CD4-positive, CD25-positive, alpha-beta regulatory T cell (primary cell): Measurements from ENCODE around the gene PIWIL4. TPM values are rescaled to one million over a fixed set of nuclear protein-coding genes. Genes with fewer than 3 reads are reported as not detected.

Experiments used
- ATAC-seq, 2 donors: fragments of 150-1000 bp; cut with Tn5 transposase; one replicate each; pipeline ENCODE4 v1.10.0; 2021; ENCODE audit warnings: low read depth in 2 of 2, moderate number of reproducible peaks in 2 of 2, moderate library complexity in 1 of 2
- DNase-seq, 3 donors: peaks; one replicate each; pipeline versions ENCODE4 v3.0.0 to v3.0.0-alpha.2; 2012 to 2022; ENCODE audit warnings: mixed read lengths in 1 of 3
- H3K27ac ChIP-seq: one replicate; pipeline ENCODE4 v1.7.0; 2013; ENCODE audit warnings: mild to moderate bottlenecking, low read length; ENCODE audit not compliant: insufficient read depth, poor library complexity, severe bottlenecking
- H3K27me3 ChIP-seq: one replicate; pipeline ENCODE4 v1.7.0; 2013; ENCODE audit warnings: low read length; ENCODE audit not compliant: control insufficient read depth, insufficient read depth
- H3K36me3 ChIP-seq: one replicate; pipeline ENCODE4 v1.7.0; 2013; ENCODE audit warnings: mild to moderate bottlenecking, low read length, moderate library complexity; ENCODE audit not compliant: control insufficient read depth, insufficient read depth
- H3K4me1 ChIP-seq: 2 replicates; pipeline ENCODE4 v1.7.0; 2013; ENCODE audit warnings: mild to moderate bottlenecking, low read length; ENCODE audit not compliant: insufficient read depth, control insufficient read depth, poor library complexity, severe bottlenecking
- H3K4me3 ChIP-seq: one replicate; pipeline ENCODE4 v1.7.0; 2013; ENCODE audit warnings: low read depth, mild to moderate bottlenecking, low read length, moderate library complexity
- H3K9me3 ChIP-seq, 2 experiments: 1 replicate in 1 of 2; 2 replicates in 1 of 2; pipeline ENCODE4 v1.7.0; 2013; ENCODE audit warnings: low read length in 2 of 2, mild to moderate bottlenecking in 1 of 2, moderate library complexity in 1 of 2; ENCODE audit not compliant: control insufficient read depth in 2 of 2
- H3K27ac Mint-ChIP-seq, 3 donors: one replicate each; pipeline ENCODE4 v1.8.0; 2020 to 2022; ENCODE audit warnings: mild to moderate bottlenecking in 3 of 3, mixed read lengths in 3 of 3, moderate library complexity in 2 of 3
- H3K27me3 Mint-ChIP-seq: one replicate; pipeline ENCODE4 v1.8.0; 2022; ENCODE audit warnings: mild to moderate bottlenecking, mixed read lengths
- H3K36me3 Mint-ChIP-seq: one replicate; pipeline ENCODE4 v1.8.0; 2020; ENCODE audit warnings: mixed read lengths
- H3K4me1 Mint-ChIP-seq, 4 donors: one replicate each; pipeline ENCODE4 v1.8.0; 2020 to 2022; ENCODE audit warnings: mixed read lengths in 4 of 4, mild to moderate bottlenecking in 1 of 4
- H3K4me3 Mint-ChIP-seq, 4 donors: one replicate each; pipeline ENCODE4 v1.8.0; 2020 to 2022; ENCODE audit warnings: mild to moderate bottlenecking in 4 of 4, mixed read lengths in 4 of 4, moderate library complexity in 3 of 4
- H3K9me3 Mint-ChIP-seq, 7 donors: one replicate each; pipeline ENCODE4 v1.8.0; 2020 to 2022; ENCODE audit warnings: mixed read lengths in 7 of 7, mild to moderate bottlenecking in 3 of 7, moderate library complexity in 2 of 7
- polyA plus RNA-seq, 4 donors: library from polyadenylated mRNA; unstranded; fragments of 300-500 nt; fragmentation: Illumina TruSeq; gene quantifications; one replicate each; pipeline ENCODE4 v1.2.3, GENCODE V29; 2021
- total RNA-seq: library from RNA; stranded (reverse); gene quantifications from one replicate; pipeline ENCODE4 v1.2.3, GENCODE V29; 2022

The PIWIL4 gene
- total RNA-seq (1.3 TPM), polyA plus RNA-seq (1 to 10 TPM in 2 of 4 donors, under 1 TPM in 2; 0.18 to 1.3 (median 1.0) TPM)

DNA sequence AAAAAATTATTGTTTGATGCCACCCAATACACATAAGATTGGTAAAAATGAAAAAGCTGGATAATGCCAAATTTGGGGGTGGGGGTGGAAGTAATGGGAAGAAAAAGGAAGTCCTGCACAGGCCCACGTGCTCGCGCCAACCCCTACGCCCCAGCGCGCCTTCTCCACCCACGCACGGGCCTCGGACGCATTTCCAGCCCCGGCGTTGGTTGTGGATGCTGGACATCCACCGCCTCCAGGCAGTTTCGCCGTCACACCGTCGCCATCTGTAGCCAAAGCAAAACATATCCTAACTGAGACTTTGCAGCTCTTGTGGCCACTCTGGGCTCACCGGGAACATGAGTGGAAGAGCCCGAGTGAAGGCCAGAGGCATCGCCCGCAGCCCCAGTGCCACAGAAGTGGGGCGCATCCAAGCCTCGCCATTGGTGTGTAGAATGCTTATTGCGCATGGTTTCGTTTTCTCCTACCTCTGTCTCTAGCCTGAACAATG, at the start of gene PIWIL4:
PIWIL4 (plus strand) TSS at position 188 of the 490 bp plus-strand sequence; CDS start at position 339, 151 bp downstream.
- Mint-ChIP-seq H3K4me1 (peaks cover 0 to 2% (median 0%) of the 10 kb centered on the region in 4 donors), H3K27ac (no peak within 1 kb of the TSS), H3K4me3 (no peak within 1 kb of the TSS), H3K36me3 (no peaks in the 10 kb centered on the region), H3K27me3 (no peaks in the 10 kb centered on the region), H3K9me3 (peaks cover 0 to 1% (median 0%) of the 10 kb centered on the region in 7 donors)
- no peak for ATAC-seq
- no peak for DNase-seq
- no peaks in the 10 kb centered on the region for H3K4me1 ChIP-seq
- H3K27ac ChIP-seq, result no peak within 1 kb of the TSS
- H3K36me3 ChIP-seq, result no peaks in the 10 kb centered on the region
- no peaks in the 10 kb centered on the region for H3K27me3 ChIP-seq
- no peak within 1 kb of the TSS for H3K4me3 ChIP-seq
- no peaks in the 10 kb centered on the region for H3K9me3 ChIP-seq

- no peak overlapping the region for H3K27ac Mint-ChIP-seq
- DNase-seq (no peak), ATAC-seq (no peak)
- peaks cover 40% of the 10 kb centered on the region for H3K27me3 Mint-ChIP-seq
- H3K9me3 Mint-ChIP-seq, result peaks cover 0 to 2% (median 0%) of the 10 kb centered on the region in 7 donors
- Histone ChIP-seq H3K4me3 (no peak overlapping the region), H3K4me1 (no peaks in the 10 kb centered on the region), H3K36me3 (no peaks in the 10 kb centered on the region), H3K27me3 (peaks cover 8% of the 10 kb centered on the region), H3K27ac (no peak overlapping the region), H3K9me3 (no peaks in the 10 kb centered on the region)
- H3K4me1 Mint-ChIP-seq, result no peaks in the 10 kb centered on the region
- H3K36me3 Mint-ChIP-seq, result no peaks in the 10 kb centered on the region
- no peak overlapping the region for H3K4me3 Mint-ChIP-seq
Observed at GRCh38 chr11:94518300-94518699, 48.9 kb upstream of the PIWIL4 start.

DNA sequence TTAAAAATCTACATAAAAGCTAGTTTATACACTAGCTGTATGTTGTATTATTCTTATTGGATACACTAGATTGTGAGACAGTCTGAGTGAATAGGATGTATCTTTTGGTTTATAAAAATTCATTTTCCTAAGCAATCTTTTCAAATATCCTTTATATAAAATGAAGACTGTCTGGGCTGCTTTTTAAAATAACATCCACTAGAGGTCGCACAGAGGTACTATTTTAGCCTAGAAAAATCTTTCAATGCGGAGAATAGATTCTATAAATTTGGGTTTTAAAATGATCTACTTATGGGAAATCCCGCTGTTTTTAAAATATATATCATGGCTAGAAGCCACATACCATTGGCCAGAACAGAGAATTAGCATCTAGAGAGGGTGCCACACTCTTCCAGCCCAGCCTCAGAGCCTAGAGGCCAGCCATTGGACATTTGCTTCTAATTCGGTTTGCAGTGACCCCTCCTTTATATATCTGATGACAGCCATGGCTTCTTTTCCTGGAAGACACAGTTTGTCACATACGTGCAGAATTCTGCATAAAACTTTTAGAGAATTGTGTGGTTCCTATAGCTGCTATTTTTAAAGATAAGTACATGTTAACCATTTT, 47.6 kb upstream of the PIWIL4 start:
- Mint-ChIP-seq H3K27ac (no peak overlapping the region), H3K4me1 (no peaks in the 10 kb centered on the region), H3K27me3 (peaks cover 38% of the 10 kb centered on the region), H3K9me3 (no peaks in the 10 kb centered on the region), H3K36me3 (no peaks in the 10 kb centered on the region), H3K4me3 (no peak overlapping the region)
- peak in 2 of 3 donors; percentile 34 to 38 for DNase-seq
- no peak overlapping the region for H3K27ac ChIP-seq
- no peaks in the 10 kb centered on the region for H3K4me1 ChIP-seq
- peaks cover 8% of the 10 kb centered on the region for H3K27me3 ChIP-seq
- no peaks in the 10 kb centered on the region for H3K36me3 ChIP-seq
- no peaks in the 10 kb centered on the region for H3K9me3 ChIP-seq
- H3K4me3 ChIP-seq, result no peak overlapping the region
- no peak for ATAC-seq

GRCh38 chr11:94521684-94522083, 45.5 kb upstream of the PIWIL4 start:
- no peak overlapping the region for H3K27ac Mint-ChIP-seq
- H3K9me3 Mint-ChIP-seq, result no peaks in the 10 kb centered on the region
- H3K27ac ChIP-seq, result no peak overlapping the region
- no peak for ATAC-seq
- DNase-seq, result no peak
- H3K36me3 ChIP-seq, result no peaks in the 10 kb centered on the region
- no peaks in the 10 kb centered on the region for H3K9me3 ChIP-seq
- H3K4me3 Mint-ChIP-seq, result no peak overlapping the region
- no peaks in the 10 kb centered on the region for H3K4me1 Mint-ChIP-seq
- peaks cover 32% of the 10 kb centered on the region for H3K27me3 Mint-ChIP-seq
- H3K27me3 ChIP-seq, result peaks cover 8% of the 10 kb centered on the region
- no peaks in the 10 kb centered on the region for H3K4me1 ChIP-seq
- H3K4me3 ChIP-seq, result no peak overlapping the region
- no peaks in the 10 kb centered on the region for H3K36me3 Mint-ChIP-seq

DNA sequence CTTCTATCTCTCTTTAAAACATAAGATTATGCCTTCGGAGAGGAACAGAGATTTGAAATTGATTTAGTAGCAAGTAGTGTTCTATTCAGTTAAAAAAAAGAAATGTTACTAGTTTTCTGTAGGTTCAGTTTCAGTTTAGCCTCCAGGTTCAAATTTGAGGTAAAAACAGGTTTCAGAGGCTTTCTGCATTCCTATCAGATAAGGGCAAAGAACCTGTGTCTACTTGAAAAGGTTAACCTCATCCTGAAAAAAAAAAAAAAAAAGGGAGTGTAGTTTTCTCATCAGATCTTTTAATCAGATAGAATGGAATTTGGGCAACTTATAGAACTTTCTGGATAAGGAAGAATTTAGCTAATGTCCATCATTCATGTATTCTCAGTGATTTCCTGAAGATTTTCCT, 42.8 kb upstream of the PIWIL4 start:
- H3K4me3 Mint-ChIP-seq, result no peak overlapping the region
- H3K36me3 ChIP-seq, result no peaks in the 10 kb centered on the region
- H3K36me3 Mint-ChIP-seq, result no peaks in the 10 kb centered on the region
- DNase-seq (no peak), ATAC-seq (no peak)
- H3K27me3 ChIP-seq, result peaks cover 17% of the 10 kb centered on the region
- no peaks in the 10 kb centered on the region for H3K4me1 Mint-ChIP-seq
- H3K4me1 ChIP-seq, result no peaks in the 10 kb centered on the region
- H3K9me3 Mint-ChIP-seq, result no peaks in the 10 kb centered on the region
- no peaks in the 10 kb centered on the region for H3K9me3 ChIP-seq
- H3K27ac ChIP-seq, result no peak overlapping the region
- H3K4me3 ChIP-seq, result no peak overlapping the region
- H3K27ac Mint-ChIP-seq, result no peak overlapping the region
- H3K27me3 Mint-ChIP-seq, result peaks cover 44% of the 10 kb centered on the region

DNA sequence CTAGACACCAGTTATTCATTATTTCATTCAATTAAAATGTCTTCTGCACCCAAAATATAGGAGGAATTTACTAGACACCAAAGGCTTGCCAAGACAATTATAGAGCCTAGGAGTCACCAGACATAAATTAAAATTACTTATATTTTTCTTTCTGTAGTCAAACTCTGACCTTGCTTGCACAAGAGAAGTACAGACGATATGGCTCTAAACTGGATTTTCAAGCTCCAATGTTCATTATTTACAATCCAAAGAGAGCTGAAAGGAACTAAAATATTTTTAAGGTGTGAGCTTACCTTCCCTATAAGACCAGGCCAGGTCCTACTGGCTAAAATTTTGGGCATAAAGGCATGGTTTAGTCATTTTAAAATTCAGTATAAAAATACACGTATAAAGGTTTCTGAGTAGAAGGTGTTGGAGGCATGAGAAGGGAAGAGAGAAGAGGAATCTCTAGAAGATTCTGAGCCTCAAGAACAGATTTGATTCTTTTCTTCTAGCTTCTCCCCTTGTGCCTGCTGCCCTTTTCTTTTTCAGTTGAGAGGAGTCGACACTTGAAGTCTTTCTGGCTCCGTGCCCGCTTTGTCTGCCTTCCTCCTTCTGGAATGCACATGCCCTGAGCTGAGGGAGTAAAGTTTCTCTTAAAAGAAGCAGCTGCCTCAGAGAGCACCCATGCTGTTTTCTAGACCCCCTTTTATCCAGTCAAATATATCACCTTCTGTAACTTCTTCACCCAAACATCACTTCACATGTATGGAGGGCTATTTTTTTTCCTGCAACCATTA, 41.4 kb upstream of the PIWIL4 start:
- H3K4me1 Mint-ChIP-seq, result no peaks in the 10 kb centered on the region
- H3K36me3 ChIP-seq, result no peaks in the 10 kb centered on the region
- ATAC-seq, result no peak
- H3K27ac Mint-ChIP-seq, result no peak overlapping the region
- no peaks in the 10 kb centered on the region for H3K36me3 Mint-ChIP-seq
- no peak overlapping the region for H3K4me3 ChIP-seq
- no peaks in the 10 kb centered on the region for H3K4me1 ChIP-seq
- H3K27me3 ChIP-seq, result peaks cover 20% of the 10 kb centered on the region
- no peak overlapping the region for H3K27ac ChIP-seq
- H3K9me3 ChIP-seq, result no peaks in the 10 kb centered on the region
- no peak for DNase-seq
- H3K27me3 Mint-ChIP-seq, result peaks cover 50% of the 10 kb centered on the region
- H3K9me3 Mint-ChIP-seq, result no peaks in the 10 kb centered on the region
- H3K4me3 Mint-ChIP-seq, result no peak overlapping the region

- Mint-ChIP-seq H3K4me3 (no peak overlapping the region), H3K9me3 (no peaks in the 10 kb centered on the region), H3K27me3 (peaks cover 60% of the 10 kb centered on the region), H3K27ac (no peak overlapping the region), H3K36me3 (no peaks in the 10 kb centered on the region), H3K4me1 (no peaks in the 10 kb centered on the region)
- H3K4me1 ChIP-seq, result no peaks in the 10 kb centered on the region
- ATAC-seq, result no peak
- no peak for DNase-seq
- H3K36me3 ChIP-seq, result no peaks in the 10 kb centered on the region
- H3K9me3 ChIP-seq, result no peaks in the 10 kb centered on the region
- no peak overlapping the region for H3K27ac ChIP-seq
- peaks cover 25% of the 10 kb centered on the region for H3K27me3 ChIP-seq
- no peak overlapping the region for H3K4me3 ChIP-seq
Observed at GRCh38 chr11:94526645-94527438, 40.3 kb upstream of the PIWIL4 start.
